Thyroid gland (tissue), 4 donors: Measurements from ENCODE around the gene MTIF3. TPM values are rescaled to one million over a fixed set of nuclear protein-coding genes. Genes with fewer than 3 reads are reported as not detected.
A peak's percentile ranks its signal among the peaks of the same experiment; 100 is the strongest.

Experiments used
- DNase-seq, 2 donors: peaks; one replicate each; pipeline ENCODE4 v3.0.0-alpha.2; 2019
- H3K27ac ChIP-seq, 3 donors: fragments of 200-600 bp; sonication (generic); 1 replicate in 2 of 3; 2 replicates in 1 of 3; pipeline ENCODE4 v1.5.1; 2016 to 2019; ENCODE audit warnings: mild to moderate bottlenecking in 1 of 3, moderate library complexity in 1 of 3
- H3K27me3 ChIP-seq: fragments of 200-600 bp; sonication (generic); one replicate; pipeline ENCODE4 v1.5.1; 2019
- H3K36me3 ChIP-seq, 2 donors: fragments of 200-600 bp; sonication (generic); one replicate each; pipeline ENCODE4 v1.5.1; 2016 to 2019
- H3K4me1 ChIP-seq, 2 donors: fragments of 200-600 bp; sonication (generic); one replicate each; pipeline ENCODE4 v1.5.1; 2017 to 2019
- H3K4me3 ChIP-seq, 3 donors: fragments of 200-600 bp; sonication (generic); replicated peaks in 1 of 3; 1 replicate in 2 of 3; 2 replicates in 1 of 3; pipeline ENCODE4 v1.5.1; 2016; ENCODE audit warnings: mild to moderate bottlenecking in 1 of 3
- H3K9me3 ChIP-seq: fragments of 200-600 bp; sonication (generic); one replicate; pipeline ENCODE4 v1.5.1; 2017
- POLR2A ChIP-seq, 2 donors: fragments of 450-650 bp; IDR thresholded peaks; one replicate each; pipeline ENCODE4 v1.6.1; 2017; ENCODE audit warnings: antibody characterized with exemption in 2 of 2, mild to moderate bottlenecking in 2 of 2, moderate library complexity in 1 of 2
- WGBS, 2 donors: methylation state at CpG; one replicate each; pipeline ENCODE4 v1.1.5; 2017; 5-methylcytosine and 5-hydroxymethylcytosine counted together
- intact Hi-C: fragments of 100-400 bp; cut with DNase I; formaldehyde crosslinking; loops from one replicate; pipeline ENCODE4 v1.15.1; 2023
- total RNA-seq, 4 donors: library from RNA; depleted of rRNA; stranded (reverse); fragments of >200 nt; gene quantifications; one replicate each; pipeline ENCODE4 v1.2.3, GENCODE V29; 2016
- TF ChIP-seq, protein P1 (sequence below), 6 experiments: fragments of 200-600 bp in 3 of 6; fragments of 450-650 bp in 3 of 6; sonication (generic) in 3 of 6; IDR thresholded peaks; one replicate each; pipeline ENCODE4 v1.5.1; 2016 to 2019; ENCODE audit warnings: antibody characterized with exemption in 6 of 6, mild to moderate bottlenecking in 2 of 6, inconsistent platforms in 1 of 6, moderate library complexity in 1 of 6

The MTIF3 gene
- total RNA-seq, 4 donors from 2014 or later: 36.4 to 68.2 (median 54.8) TPM

DNA sequence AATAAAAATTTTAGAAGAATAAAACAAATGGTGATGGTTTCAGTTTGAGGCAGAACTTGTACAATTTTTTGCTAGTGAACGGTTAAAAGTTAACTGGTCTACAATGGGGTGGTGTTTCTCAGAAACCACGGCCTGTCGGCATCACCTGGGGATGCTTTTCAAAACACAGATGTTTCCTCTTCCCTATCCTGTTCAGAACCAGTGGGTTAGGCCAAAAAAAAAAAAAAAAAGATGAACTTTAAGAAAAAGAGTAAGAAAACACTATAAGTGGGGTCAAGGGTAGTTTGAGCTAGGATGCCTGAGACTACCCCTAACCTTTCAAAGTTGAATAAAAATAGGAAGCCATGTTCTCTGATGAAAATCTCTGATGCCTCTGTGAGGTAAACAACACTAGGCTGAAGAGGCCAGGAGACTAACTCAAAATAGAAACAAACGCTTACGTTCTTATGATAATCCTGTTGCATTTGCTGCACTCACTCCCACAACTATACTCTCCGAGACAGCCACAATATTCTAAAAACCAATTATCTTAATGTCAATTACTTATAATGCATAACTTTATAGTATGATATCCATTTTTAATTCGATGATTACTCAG lies 3.3 kb downstream of the MTIF3 start:
- Histone ChIP-seq H3K9me3 (no peaks in the 10 kb centered on the region), H3K36me3 (no peaks in the 10 kb centered on the region), H3K27me3 (no peaks in the 10 kb centered on the region), H3K27ac (peak overlapping the region in 1 of 3 donors; percentile 56), H3K4me3 (no peak overlapping the region), H3K4me1 (peaks cover 24 to 29% of the 10 kb centered on the region in 2 donors)
- 69 to 75% methylated on average over 7 of the region's 7 CpGs for WGBS, 2 donors
- no peak for DNase-seq
- intact Hi-C loops: loop anchor here (10.0 kb wide), 1 partner anchor 192 kb away; the partner anchor contains the start of gene RPL21
- no peak for TF ChIP-seq POLR2A (IDR thresholded peaks at IDR 0.05)
- TF ChIP-seq, protein P1, sequence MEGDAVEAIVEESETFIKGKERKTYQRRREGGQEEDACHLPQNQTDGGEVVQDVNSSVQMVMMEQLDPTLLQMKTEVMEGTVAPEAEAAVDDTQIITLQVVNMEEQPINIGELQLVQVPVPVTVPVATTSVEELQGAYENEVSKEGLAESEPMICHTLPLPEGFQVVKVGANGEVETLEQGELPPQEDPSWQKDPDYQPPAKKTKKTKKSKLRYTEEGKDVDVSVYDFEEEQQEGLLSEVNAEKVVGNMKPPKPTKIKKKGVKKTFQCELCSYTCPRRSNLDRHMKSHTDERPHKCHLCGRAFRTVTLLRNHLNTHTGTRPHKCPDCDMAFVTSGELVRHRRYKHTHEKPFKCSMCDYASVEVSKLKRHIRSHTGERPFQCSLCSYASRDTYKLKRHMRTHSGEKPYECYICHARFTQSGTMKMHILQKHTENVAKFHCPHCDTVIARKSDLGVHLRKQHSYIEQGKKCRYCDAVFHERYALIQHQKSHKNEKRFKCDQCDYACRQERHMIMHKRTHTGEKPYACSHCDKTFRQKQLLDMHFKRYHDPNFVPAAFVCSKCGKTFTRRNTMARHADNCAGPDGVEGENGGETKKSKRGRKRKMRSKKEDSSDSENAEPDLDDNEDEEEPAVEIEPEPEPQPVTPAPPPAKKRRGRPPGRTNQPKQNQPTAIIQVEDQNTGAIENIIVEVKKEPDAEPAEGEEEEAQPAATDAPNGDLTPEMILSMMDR (IDR thresholded peaks at IDR 0.05): no peak

DNA sequence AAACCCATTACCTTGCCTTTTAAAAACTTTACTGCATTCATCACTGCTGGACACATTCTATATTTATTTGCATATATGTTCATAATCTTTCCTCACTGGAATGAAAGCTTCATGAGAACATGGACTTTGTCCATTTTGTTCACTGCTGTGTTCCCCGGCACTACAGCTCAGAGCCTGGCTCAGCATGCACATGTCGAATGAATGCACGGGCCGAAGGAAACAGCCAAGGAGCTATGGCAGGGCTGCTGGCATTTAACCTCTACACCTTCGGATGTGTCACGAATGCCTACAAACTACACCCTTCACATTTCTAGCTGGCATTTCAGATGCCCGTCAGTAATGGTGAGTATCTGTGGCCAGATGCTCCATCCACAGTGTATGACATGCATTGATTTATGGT lies 7.6 kb downstream of the MTIF3 start:
- TF ChIP-seq, protein P1 (IDR thresholded peaks at IDR 0.05): no peak
- TF ChIP-seq POLR2A (IDR thresholded peaks at IDR 0.05): no peak
- WGBS, 2 donors: 97 to 100% methylated on average over 7 of the region's 7 CpGs

DNA sequence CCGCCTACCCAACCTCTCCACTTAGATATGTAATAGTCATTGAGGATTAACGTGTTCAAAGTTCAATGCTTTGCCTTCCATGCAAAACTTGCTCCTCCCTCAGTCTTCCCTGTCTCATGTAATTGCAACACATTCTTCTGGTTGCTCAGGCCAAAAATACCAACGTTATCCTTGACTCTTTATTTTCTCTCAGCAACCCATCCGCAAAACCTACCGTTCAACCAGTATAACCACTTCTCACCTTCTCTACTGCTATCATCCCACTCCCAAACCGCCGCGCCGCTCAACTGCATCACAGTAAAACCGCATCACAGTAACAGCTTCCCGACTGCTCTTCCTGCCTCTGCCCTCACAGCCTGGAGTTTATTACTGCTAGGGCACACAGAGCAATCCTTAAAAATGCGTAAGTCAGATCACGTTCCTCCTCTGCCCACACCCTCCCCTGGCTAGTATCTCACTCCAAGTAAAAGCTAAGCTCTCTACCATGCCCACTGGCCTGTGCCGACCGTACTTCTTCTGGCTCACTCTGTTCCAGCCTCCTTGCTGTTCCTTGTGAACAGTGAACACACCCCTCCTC lies 8.2 kb downstream of the MTIF3 start:
- Histone ChIP-seq H3K36me3 (no peaks in the 10 kb centered on the region), H3K4me1 (peaks cover 0 to 18% of the 10 kb centered on the region in 2 donors), H3K27me3 (no peaks in the 10 kb centered on the region), H3K27ac (peak overlapping the region in 1 of 3 donors; percentile 44), H3K9me3 (no peaks in the 10 kb centered on the region), H3K4me3 (no peak overlapping the region)
- intact Hi-C loops: loop anchor here (10.0 kb wide), 1 partner anchor 187 kb away; the partner anchor contains the start of gene RPL21
- WGBS, 2 donors: 43 to 60% methylated on average over 15 of the region's 15 CpGs
- TF ChIP-seq, protein P1 (IDR thresholded peaks at IDR 0.05): peak in 1 of 6 experiments; percentile 9
- TF ChIP-seq POLR2A (IDR thresholded peaks at IDR 0.05): no peak
- peak; percentile 52 to 71 for DNase-seq

More for the DNA sequence above, 7.6 kb downstream of the MTIF3 start:
- intact Hi-C loops: loop anchor here (10.0 kb wide), 1 partner anchor 188 kb away; the partner anchor contains the start of gene RPL21
- peak overlapping the region in 1 of 3 donors; percentile 44 for H3K27ac ChIP-seq
- peaks cover 4 to 18% of the 10 kb centered on the region in 2 donors for H3K4me1 ChIP-seq
- H3K9me3 ChIP-seq: no peaks in the 10 kb centered on the region
- DNase-seq: no peak
- no peaks in the 10 kb centered on the region for H3K36me3 ChIP-seq
- no peaks in the 10 kb centered on the region for H3K27me3 ChIP-seq
- no peak overlapping the region for H3K4me3 ChIP-seq

GRCh38 chr13:27440408-27440807 lies 10.0 kb downstream of the MTIF3 start:
- intact Hi-C loops: loop anchor here (10.0 kb wide), 1 partner anchor 186 kb away; the partner anchor contains the start of gene RPL21
- 90 to 92% methylated on average over 1 of the region's 1 CpG for WGBS, 2 donors
- peaks cover 6 to 7% of the 10 kb centered on the region in 2 donors for H3K36me3 ChIP-seq

More at GRCh38 chr13:27440408-27440807, 10.0 kb downstream of the MTIF3 start:
- no peaks in the 10 kb centered on the region for H3K27me3 ChIP-seq
- H3K27ac ChIP-seq: no peak overlapping the region
- peaks cover 0 to 18% of the 10 kb centered on the region in 2 donors for H3K4me1 ChIP-seq
- H3K9me3 ChIP-seq: no peaks in the 10 kb centered on the region
- DNase-seq: no peak
- TF ChIP-seq, protein P1 (IDR thresholded peaks at IDR 0.05): no peak
- no peak for TF ChIP-seq POLR2A (IDR thresholded peaks at IDR 0.05)
- no peak overlapping the region for H3K4me3 ChIP-seq
